Parathyroid adenoma (tissue), 2 donors: ENCODE results near the gene USP1.

Experiments used
- H2AFZ ChIP-seq: fragments of 300-600 bp; sonication (generic); one replicate; pipeline ENCODE4 v1.7.0; 2017; ENCODE audit warnings: antibody characterized with exemption, mild to moderate bottlenecking
- H3K27ac ChIP-seq: fragments of 300-600 bp; sonication (generic); one replicate; pipeline ENCODE4 v1.7.0; 2017
- H3K27me3 ChIP-seq: fragments of 300-600 bp; sonication (generic); one replicate; pipeline ENCODE4 v1.7.0; 2017; ENCODE audit warnings: low read length; ENCODE audit not compliant: control insufficient read depth, insufficient read depth
- H3K36me3 ChIP-seq: fragments of 300-600 bp; sonication (generic); one replicate; pipeline ENCODE4 v1.7.0; 2017; ENCODE audit warnings: low read length; ENCODE audit not compliant: control insufficient read depth, insufficient read depth
- H3K4me1 ChIP-seq: fragments of 300-600 bp; sonication (generic); one replicate; pipeline ENCODE4 v1.7.0; 2017; ENCODE audit warnings: control low read depth
- H3K4me2 ChIP-seq: fragments of 300-600 bp; sonication (generic); one replicate; pipeline ENCODE4 v1.7.0; 2017; ENCODE audit warnings: low read length
- H3K4me3 ChIP-seq: fragments of 300-600 bp; sonication (generic); one replicate; pipeline ENCODE4 v1.7.0; 2017; ENCODE audit warnings: low read depth, low read length
- H3K79me2 ChIP-seq: fragments of 300-600 bp; sonication (generic); one replicate; pipeline ENCODE4 v1.7.0; 2017; ENCODE audit warnings: control low read depth
- H3K9ac ChIP-seq: fragments of 300-600 bp; sonication (generic); one replicate; pipeline ENCODE4 v1.7.0; 2017; ENCODE audit warnings: mild to moderate bottlenecking
- H3K9me3 ChIP-seq: fragments of 300-600 bp; sonication (generic); one replicate; pipeline ENCODE4 v1.7.0; 2017; ENCODE audit warnings: low read length; ENCODE audit not compliant: control insufficient read depth
- CTCF ChIP-seq: fragments of 300-600 bp; sonication (generic); IDR thresholded peaks from one replicate; pipeline ENCODE4 v1.7.0; 2017; ENCODE audit warnings: antibody characterized with exemption, mild to moderate bottlenecking
- donor health status: primary hyperparathyroidism.

The USP1 gene

GRCh38 chr1:62392951-62393350 is 43.9 kb upstream of the USP1 start:
- no peak for TF ChIP-seq CTCF
- H3K79me2 ChIP-seq: no peaks in the 10 kb centered on the region
- no peak overlapping the region for H3K4me3 ChIP-seq
- H3K36me3 ChIP-seq: no peaks in the 10 kb centered on the region
- H3K27ac ChIP-seq: no peak overlapping the region
- H3K9ac ChIP-seq: no peak overlapping the region
- H3K27me3 ChIP-seq: no peaks in the 10 kb centered on the region
- no peaks in the 10 kb centered on the region for H3K4me1 ChIP-seq
- no peak overlapping the region for H2AFZ ChIP-seq
- H3K9me3 ChIP-seq: no peaks in the 10 kb centered on the region
- no peak overlapping the region for H3K4me2 ChIP-seq

GRCh38 chr1:62394646-62395045 is 42.2 kb upstream of the USP1 start:
- Histone ChIP-seq H3K36me3 (no peaks in the 10 kb centered on the region), H3K9ac (no peak overlapping the region), H2AFZ (no peak overlapping the region), H3K4me3 (no peak overlapping the region), H3K27me3 (no peaks in the 10 kb centered on the region), H3K79me2 (no peaks in the 10 kb centered on the region), H3K4me1 (no peaks in the 10 kb centered on the region), H3K9me3 (no peaks in the 10 kb centered on the region), H3K27ac (no peak overlapping the region), H3K4me2 (no peak overlapping the region)
- TF ChIP-seq CTCF: no peak

- no peaks in the 10 kb centered on the region for H3K79me2 ChIP-seq
- no peak for TF ChIP-seq CTCF
- H3K4me2 ChIP-seq: no peak overlapping the region
- H3K9me3 ChIP-seq: no peaks in the 10 kb centered on the region
- no peaks in the 10 kb centered on the region for H3K36me3 ChIP-seq
- H2AFZ ChIP-seq: no peak overlapping the region
- H3K4me1 ChIP-seq: no peaks in the 10 kb centered on the region
- H3K4me3 ChIP-seq: no peak overlapping the region
- H3K27ac ChIP-seq: no peak overlapping the region
- no peak overlapping the region for H3K9ac ChIP-seq
- no peaks in the 10 kb centered on the region for H3K27me3 ChIP-seq
These were observed 41.6 kb upstream of the USP1 start for GRCh38 chr1:62395291-62395690.

GRCh38 chr1:62396871-62397270 is 40.0 kb upstream of the USP1 start:
- Histone ChIP-seq H3K36me3 (no peaks in the 10 kb centered on the region), H3K27ac (no peak overlapping the region), H3K27me3 (no peaks in the 10 kb centered on the region), H3K9me3 (no peaks in the 10 kb centered on the region), H2AFZ (no peak overlapping the region), H3K4me3 (no peak overlapping the region), H3K79me2 (no peaks in the 10 kb centered on the region), H3K4me1 (no peaks in the 10 kb centered on the region), H3K9ac (no peak overlapping the region), H3K4me2 (no peak overlapping the region)
- no peak for TF ChIP-seq CTCF

- no peak overlapping the region for H3K4me3 ChIP-seq
- no peaks in the 10 kb centered on the region for H3K27me3 ChIP-seq
- H3K36me3 ChIP-seq: no peaks in the 10 kb centered on the region
- H3K9ac ChIP-seq: no peak overlapping the region
- H3K4me1 ChIP-seq: no peaks in the 10 kb centered on the region
- H3K4me2 ChIP-seq: no peak overlapping the region
- H3K79me2 ChIP-seq: no peaks in the 10 kb centered on the region
- TF ChIP-seq CTCF: no peak
- H3K9me3 ChIP-seq: no peaks in the 10 kb centered on the region
- no peak overlapping the region for H3K27ac ChIP-seq
- no peak overlapping the region for H2AFZ ChIP-seq
These were observed 39.5 kb upstream of the USP1 start for GRCh38 chr1:62397301-62397700.
